Dendritic cell treated with granulocyte-macrophage colony-stimulating factor and Interleukin-4, amounts not matched to agents 40 ng/mL and 50 ng/mL, for 4 days (primary cell): ENCODE measurements around the gene SEPTIN1.
A peak's percentile ranks its signal among the peaks of the same experiment; 100 is the strongest.
"Not testable (repeated sequence)": the region's sequence is repeated elsewhere in the genome, so short reads cannot be mapped to it uniquely, and the experiment has no call there.

ENCODE experiments used
- H3K27ac Mint-ChIP-seq: one replicate; pipeline ENCODE4 v1.8.0; 2022; ENCODE audit warnings: mild to moderate bottlenecking, mixed read lengths
- H3K27me3 Mint-ChIP-seq: one replicate; pipeline ENCODE4 v1.8.0; 2022; ENCODE audit warnings: mild to moderate bottlenecking, mixed read lengths
- H3K36me3 Mint-ChIP-seq: one replicate; pipeline ENCODE4 v1.8.0; 2022; ENCODE audit warnings: low read depth, mixed read lengths
- H3K4me1 Mint-ChIP-seq: one replicate; pipeline ENCODE4 v1.8.0; 2022; ENCODE audit warnings: low read depth, mixed read lengths
- H3K4me3 Mint-ChIP-seq: one replicate; pipeline ENCODE4 v1.8.0; 2022; ENCODE audit warnings: mild to moderate bottlenecking, moderate library complexity, mixed read lengths
- H3K9me3 Mint-ChIP-seq: one replicate; pipeline ENCODE4 v1.8.0; 2022; ENCODE audit warnings: mixed read lengths
- intact Hi-C: fragments of 100-400 bp; cut with micrococcal nuclease; formaldehyde crosslinking; loops from one replicate; pipeline ENCODE4 v1.15.0; 2022

Gene SEPTIN1

GRCh38 chr16:30413112-30413806 lies 30.9 kb upstream of the SEPTIN1 start:
- Mint-ChIP-seq H3K9me3 (no peaks in the 10 kb centered on the region), H3K4me3 (no peak overlapping the region), H3K27ac (no peak overlapping the region), H3K27me3 (no peaks in the 10 kb centered on the region), H3K4me1 (peaks cover 31% of the 10 kb centered on the region), H3K36me3 (peaks cover 24% of the 10 kb centered on the region)
- intact Hi-C loops = no loop called here

- Mint-ChIP-seq H3K27ac (peak overlapping the region; percentile 39), H3K9me3 (no peaks in the 10 kb centered on the region), H3K36me3 (peaks cover 32% of the 10 kb centered on the region), H3K4me1 (peaks cover 35% of the 10 kb centered on the region), H3K4me3 (no peak overlapping the region), H3K27me3 (peaks cover 1% of the 10 kb centered on the region)
- intact Hi-C loops = loop anchor here (5.0 kb wide), 2 partner anchors 37 to 57 kb away; partner anchors contain the start of genes MYL11 and TBC1D10B
Measured at GRCh38 chr16:30409125-30410060, 27.0 kb upstream of the SEPTIN1 start.

GRCh38 chr16:30407804-30408534 lies 25.6 kb upstream of the SEPTIN1 start:
- peak overlapping the region; percentile 79 for H3K4me3 Mint-ChIP-seq
- peaks cover 1% of the 10 kb centered on the region for H3K27me3 Mint-ChIP-seq
- H3K36me3 Mint-ChIP-seq = peaks cover 25% of the 10 kb centered on the region
- peaks cover 46% of the 10 kb centered on the region for H3K4me1 Mint-ChIP-seq
- intact Hi-C loops = loop anchor here (5.0 kb wide), 2 partner anchors 36 to 56 kb away; partner anchors contain the start of genes MYL11 and TBC1D10B
- peak overlapping the region; percentile 59 for H3K27ac Mint-ChIP-seq
- H3K9me3 Mint-ChIP-seq = no peaks in the 10 kb centered on the region

GRCh38 chr16:30407102-30407803 lies 24.9 kb upstream of the SEPTIN1 start, which contains the start of gene ZNF771:
Gene ZNF771, plus strand, starts transcription at chr16:30407606. Its CDS starts 448 bp downstream, at chr16:30408054.
- H3K9me3 Mint-ChIP-seq = no peaks in the 10 kb centered on the region
- intact Hi-C loops = loop anchor here (5.0 kb wide), 2 partner anchors 35 to 55 kb away; partner anchors contain the start of genes MYL11 and TBC1D10B
- peak within 1 kb of the TSS; percentile 79 for H3K4me3 Mint-ChIP-seq

GRCh38 chr16:30406795-30407101 lies 24.4 kb upstream of the SEPTIN1 start:
- intact Hi-C loops = loop anchor here (5.0 kb wide), 2 partner anchors 34 to 54 kb away; partner anchors contain the start of genes MYL11 and TBC1D10B
- H3K36me3 Mint-ChIP-seq = peaks cover 17% of the 10 kb centered on the region
- H3K27ac Mint-ChIP-seq = peak overlapping the region; percentile 59
- no peaks in the 10 kb centered on the region for H3K9me3 Mint-ChIP-seq
- peaks cover 4% of the 10 kb centered on the region for H3K27me3 Mint-ChIP-seq
- peaks cover 51% of the 10 kb centered on the region for H3K4me1 Mint-ChIP-seq
- H3K4me3 Mint-ChIP-seq = peak overlapping the region; percentile 79

More at GRCh38 chr16:30407102-30407803, 24.9 kb upstream of the SEPTIN1 start, which contains the start of gene ZNF771:
- Mint-ChIP-seq H3K36me3 (peaks cover 22% of the 10 kb centered on the region), H3K27me3 (peaks cover 1% of the 10 kb centered on the region), H3K27ac (peak within 1 kb of the TSS; percentile 59), H3K4me1 (peaks cover 50% of the 10 kb centered on the region)

- H3K27ac Mint-ChIP-seq = no peak overlapping the region
- H3K4me3 Mint-ChIP-seq = no peak overlapping the region
- peaks cover 20% of the 10 kb centered on the region for H3K27me3 Mint-ChIP-seq
- peaks cover 22% of the 10 kb centered on the region for H3K36me3 Mint-ChIP-seq
- intact Hi-C loops = no loop called here
- H3K4me1 Mint-ChIP-seq = peaks cover 35% of the 10 kb centered on the region
- H3K9me3 Mint-ChIP-seq = no peaks in the 10 kb centered on the region
Measured at GRCh38 chr16:30401768-30402425, 19.5 kb upstream of the SEPTIN1 start.

GRCh38 chr16:30399435-30400186 lies 17.2 kb upstream of the SEPTIN1 start:
- H3K27ac Mint-ChIP-seq = peak overlapping the region; percentile 84
- intact Hi-C loops = no loop called here
- peak overlapping the region; percentile 85 for H3K4me3 Mint-ChIP-seq
- H3K9me3 Mint-ChIP-seq = no peaks in the 10 kb centered on the region
- peaks cover 47% of the 10 kb centered on the region for H3K4me1 Mint-ChIP-seq
- H3K27me3 Mint-ChIP-seq = peaks cover 26% of the 10 kb centered on the region
- H3K36me3 Mint-ChIP-seq = peaks cover 25% of the 10 kb centered on the region

GRCh38 chr16:30398661-30399434 lies 16.5 kb upstream of the SEPTIN1 start:
- H3K4me3 Mint-ChIP-seq = no peak overlapping the region
- H3K36me3 Mint-ChIP-seq = peaks cover 25% of the 10 kb centered on the region
- H3K9me3 Mint-ChIP-seq = no peaks in the 10 kb centered on the region
- peaks cover 45% of the 10 kb centered on the region for H3K4me1 Mint-ChIP-seq
- no peak overlapping the region for H3K27ac Mint-ChIP-seq
- intact Hi-C loops = no loop called here
- H3K27me3 Mint-ChIP-seq = peaks cover 28% of the 10 kb centered on the region

- Mint-ChIP-seq H3K36me3 (peaks cover 25% of the 10 kb centered on the region), H3K27me3 (peaks cover 31% of the 10 kb centered on the region), H3K27ac (no peak overlapping the region), H3K4me3 (no peak overlapping the region), H3K4me1 (peaks cover 40% of the 10 kb centered on the region), H3K9me3 (no peaks in the 10 kb centered on the region)
- intact Hi-C loops = no loop called here
Measured at GRCh38 chr16:30397776-30398660, 15.7 kb upstream of the SEPTIN1 start.

GRCh38 chr16:30397056-30397455 lies 14.7 kb upstream of the SEPTIN1 start:
- H3K27me3 Mint-ChIP-seq = peaks cover 31% of the 10 kb centered on the region
- H3K9me3 Mint-ChIP-seq = no peaks in the 10 kb centered on the region
- no peak overlapping the region for H3K4me3 Mint-ChIP-seq
- intact Hi-C loops = no loop called here
- H3K27ac Mint-ChIP-seq = no peak overlapping the region
- H3K4me1 Mint-ChIP-seq = peaks cover 37% of the 10 kb centered on the region
- peaks cover 25% of the 10 kb centered on the region for H3K36me3 Mint-ChIP-seq

- Mint-ChIP-seq H3K36me3 (peaks cover 25% of the 10 kb centered on the region), H3K4me1 (peaks cover 34% of the 10 kb centered on the region)
- not testable (repeated sequence) for H3K27ac Mint-ChIP-seq
Measured at GRCh38 chr16:30396627-30397026, 14.3 kb upstream of the SEPTIN1 start.

More at GRCh38 chr16:30396627-30397026, 14.3 kb upstream of the SEPTIN1 start:
- intact Hi-C loops, H3K4me3 Mint-ChIP-seq, H3K9me3 Mint-ChIP-seq: not testable (repeated sequence)
- peaks cover 31% of the 10 kb centered on the region for H3K27me3 Mint-ChIP-seq
